GM12878 (cell line): ENCODE measurements around the gene USP14. TPM values are rescaled to one million over a fixed set of nuclear protein-coding genes. Genes with fewer than 3 reads are reported as not detected.

ENCODE experiments used
- microRNA-seq: library from miRNA; unstranded; fragments of <30 nt; microRNA quantifications from one replicate; pipeline ENCODE4, GENCODE V29; 2018
- polyA plus RNA-seq, 11 experiments: library from polyadenylated mRNA; depleted of rRNA in 4 of 11; unstranded in 6 of 11; stranded (reverse) in 5 of 11; fragments of >200 nt; fragmentation: Nextera tagmentation in 4 of 11; fragmentation: Illumina TruSeq in 1 of 11; extraction: Ambion mirVana in 4 of 11; extraction: Trizol in 1 of 11; gene quantifications; 1 replicate in 1 of 11; 2 replicates in 10 of 11; pipeline versions ENCODE4 v1.2.1 to v1.2.3, GENCODE V29; 2011 to 2016; ENCODE audit warnings: inconsistent platforms in 2 of 11, missing spikeins in 2 of 11, low read depth in 1 of 11
- small RNA-seq: library from RNA; depleted of rRNA; stranded (forward); fragments of <200 nt; gene quantifications from one replicate; pipeline ENCODE3, GENCODE V24; 2014
- total RNA-seq, 4 experiments: library from RNA; depleted of rRNA in 3 of 4; stranded (reverse); fragments of >200 nt in 3 of 4; fragmentation: Illumina TruSeq in 1 of 4; extraction: Trizol in 1 of 4; gene quantifications; 2 replicates each; pipeline versions ENCODE4 v1.2.1 to v1.2.3, GENCODE V29; 2013 to 2021

USP14 gene
- total and polyA plus RNA-seq, 10 of the 15 experiments (the other 5 are each of a cell fraction or from before 2014, with no cell fraction given): 14.3 to 127 (median 29.6) TPM

Small RNA genes within 50 kb of the gene (microRNA-seq; reads per million reads assigned to microRNA genes)
- gene MIR8078: not detected

Small RNA genes within 50 kb of the gene (small RNA-seq; reads per million reads assigned to genes)
- gene MIR8078: not detected

Other genes starting within 250 kb of the USP14 start
- not detected in 2 replicates for gene TUBB8B, start 108.9 kb upstream of the USP14 start, total RNA-seq (2014; rRNA removed)
- not detected in 2 replicates for gene TUBB8B, start 108.9 kb upstream of the USP14 start, total RNA-seq (2014; rRNA removed; fragmentation: Illumina TruSeq; extraction: Trizol)
- gene TUBB8B, start 108.9 kb upstream of the USP14 start, total RNA-seq (2021): not detected in 2 replicates
- gene TUBB8B, start 108.9 kb upstream of the USP14 start, polyA plus RNA-seq (2011; rRNA removed): not detected in 2 replicates
- not detected in 2 replicates for gene TUBB8B, start 108.9 kb upstream of the USP14 start, polyA plus RNA-seq (2014; fragmentation: Illumina TruSeq; extraction: Trizol)
- not detected for gene TUBB8B, start 108.9 kb upstream of the USP14 start, polyA plus RNA-seq (2014; fragmentation: Nextera tagmentation; extraction: Ambion mirVana)
- gene TUBB8B, start 108.9 kb upstream of the USP14 start, polyA plus RNA-seq (2014; rRNA removed): not detected in 2 replicates
- gene TUBB8B, start 108.9 kb upstream of the USP14 start, polyA plus RNA-seq (2016; fragmentation: Nextera tagmentation; extraction: Ambion mirVana): not detected
- 45.7 and 53.8 TPM in 2 replicates for gene THOC1, start 109.5 kb downstream of the USP14 start, total RNA-seq (2014; rRNA removed)
- 62.4 and 66.3 TPM in 2 replicates for gene THOC1, start 109.5 kb downstream of the USP14 start, total RNA-seq (2014; rRNA removed; fragmentation: Illumina TruSeq; extraction: Trizol)
- 28.4 and 32.8 TPM in 2 replicates for gene THOC1, start 109.5 kb downstream of the USP14 start, total RNA-seq (2021)
- 99.8 and 158 TPM in 2 replicates for gene THOC1, start 109.5 kb downstream of the USP14 start, polyA plus RNA-seq (2011; rRNA removed)
- gene THOC1, start 109.5 kb downstream of the USP14 start, polyA plus RNA-seq (2014; fragmentation: Illumina TruSeq; extraction: Trizol): 57.0 and 63.7 TPM in 2 replicates
- gene THOC1, start 109.5 kb downstream of the USP14 start, polyA plus RNA-seq (2014; fragmentation: Nextera tagmentation; extraction: Ambion mirVana): 10 to 100 TPM; 35.5 to 38.5 TPM
- gene THOC1, start 109.5 kb downstream of the USP14 start, polyA plus RNA-seq (2014; rRNA removed): 36.1 and 47.8 TPM in 2 replicates
- gene THOC1, start 109.5 kb downstream of the USP14 start, polyA plus RNA-seq (2016; fragmentation: Nextera tagmentation; extraction: Ambion mirVana): 10 to 100 TPM; 50.2 to 54.2 TPM